CD4-positive, alpha-beta T cell treated with Interleukin-15 for 4 hours (primary cell): ENCODE measurements around the gene UXS1.

Experiments used
- DNase-seq: peaks from one replicate; pipeline ENCODE4 v3.0.0-alpha.2; 2020; ENCODE audit warnings: low spot score

The UXS1 gene

GRCh38 chr2:106189325-106189724, 4.8 kb downstream of the UXS1 start:
- DNase-seq: no peak

- DNase-seq: no peak
These were observed 6.7 kb downstream of the UXS1 start for GRCh38 chr2:106187273-106187891.

- DNase-seq: no peak
These were observed 8.5 kb downstream of the UXS1 start for GRCh38 chr2:106185475-106186184.

- no peak for DNase-seq
These were observed 9.2 kb downstream of the UXS1 start for GRCh38 chr2:106184857-106185256.

GRCh38 chr2:106184394-106184793, 9.7 kb downstream of the UXS1 start:
- no peak for DNase-seq

GRCh38 chr2:106183101-106183696, 10.9 kb downstream of the UXS1 start:
- DNase-seq: no peak

- DNase-seq: no peak
These were observed 13.0 kb downstream of the UXS1 start for GRCh38 chr2:106181064-106181463.

- DNase-seq: no peak
These were observed 13.5 kb downstream of the UXS1 start for GRCh38 chr2:106180602-106181001.

- no peak for DNase-seq
These were observed 15.4 kb downstream of the UXS1 start for GRCh38 chr2:106178716-106179115.

GRCh38 chr2:106177581-106177980, 16.5 kb downstream of the UXS1 start:
- DNase-seq: no peak

- no peak for DNase-seq
These were observed 17.5 kb downstream of the UXS1 start for GRCh38 chr2:106176446-106177099.

- DNase-seq: no peak
These were observed 18.8 kb downstream of the UXS1 start for GRCh38 chr2:106175086-106175850.

GRCh38 chr2:106174056-106174455, 20.0 kb downstream of the UXS1 start:
- no peak for DNase-seq

- DNase-seq: no peak
These were observed 21.5 kb downstream of the UXS1 start for GRCh38 chr2:106172649-106173048.

GRCh38 chr2:106168657-106169056, 25.4 kb downstream of the UXS1 start:
- DNase-seq: no peak

GRCh38 chr2:106167067-106167466, 27.0 kb downstream of the UXS1 start:
- DNase-seq: no peak

GRCh38 chr2:106165561-106165960, 28.5 kb downstream of the UXS1 start:
- DNase-seq: no peak

GRCh38 chr2:106165029-106165428, 29.1 kb downstream of the UXS1 start:
- no peak for DNase-seq

- DNase-seq: no peak
These were observed 30.1 kb downstream of the UXS1 start for GRCh38 chr2:106163948-106164545.

GRCh38 chr2:106161938-106162820, 31.9 kb downstream of the UXS1 start:
- DNase-seq: no peak

- DNase-seq: no peak
These were observed 32.8 kb downstream of the UXS1 start for GRCh38 chr2:106161341-106161740.
